NB4 (cell line): Measurements from ENCODE around the gene RIC8B.

Experiments
- DNase-seq: peaks from one replicate; pipeline ENCODE4 v3.0.0; 2010; ENCODE audit warnings: low read depth
- H3K4me3 ChIP-seq: one replicate; pipeline ENCODE4 v1.5.1; 2011; ENCODE audit warnings: mild to moderate bottlenecking, low read depth, low read length, moderate library complexity
- CTCF ChIP-seq: IDR thresholded peaks from one replicate; pipeline ENCODE4 v1.5.1; 2012; ENCODE audit warnings: low read depth, low read length
- MAX ChIP-seq: IDR thresholded peaks from 2 replicates; pipeline ENCODE4 v1.6.1; 2011; ENCODE audit warnings: low read depth, low read length
- MYC ChIP-seq: IDR thresholded peaks from 2 replicates; pipeline ENCODE4 v1.6.1; 2011; ENCODE audit warnings: low read depth, low read length
- POLR2A ChIP-seq: IDR thresholded peaks from 2 replicates; pipeline ENCODE4 v1.6.1; 2011; ENCODE audit warnings: mild to moderate bottlenecking; ENCODE audit not compliant: insufficient read length; ENCODE audit errors: extremely low read depth

Gene RIC8B

GRCh38 chr12:106736051-106736957, 38.2 kb upstream of the RIC8B start:
- H3K4me3 ChIP-seq, result no peak overlapping the region
- peak; percentile 29 for DNase-seq
- TF ChIP-seq MYC (no peak), MAX (peak; percentile 39; the same call in 1 of the 2 replicates)

GRCh38 chr12:106739318-106739717, 35.2 kb upstream of the RIC8B start:
- no peak for DNase-seq

GRCh38 chr12:106739815-106740530, 34.5 kb upstream of the RIC8B start:
- no peak for TF ChIP-seq MYC
- TF ChIP-seq CTCF, result no peak
- peak; percentile 21 for DNase-seq
- H3K4me3 ChIP-seq, result no peak overlapping the region

More at GRCh38 chr12:106739318-106739717, 35.2 kb upstream of the RIC8B start:
- no peak for TF ChIP-seq MYC
- no peak for TF ChIP-seq MAX
- TF ChIP-seq CTCF, result no peak
- TF ChIP-seq POLR2A, result no peak
- H3K4me3 ChIP-seq, result no peak overlapping the region

GRCh38 chr12:106740818-106741217, 33.7 kb upstream of the RIC8B start:
- DNase-seq, result peak; percentile 25
- H3K4me3 ChIP-seq, result no peak overlapping the region
- no peak for TF ChIP-seq MAX
- TF ChIP-seq MYC, result no peak
- no peak for TF ChIP-seq CTCF

- DNase-seq, result no peak
- TF ChIP-seq MAX (no peak), MYC (no peak), POLR2A (no peak), CTCF (no peak)
These were observed 33.2 kb upstream of the RIC8B start for GRCh38 chr12:106741247-106741646.

GRCh38 chr12:106743270-106743988, 31.1 kb upstream of the RIC8B start:
- TF ChIP-seq CTCF, result no peak
- no peak overlapping the region for H3K4me3 ChIP-seq
- DNase-seq, result no peak

More at GRCh38 chr12:106741247-106741646, 33.2 kb upstream of the RIC8B start:
- H3K4me3 ChIP-seq, result no peak overlapping the region
